Measurements from ENCODE around the gene CDX2.

The CDX2 gene

DNA sequence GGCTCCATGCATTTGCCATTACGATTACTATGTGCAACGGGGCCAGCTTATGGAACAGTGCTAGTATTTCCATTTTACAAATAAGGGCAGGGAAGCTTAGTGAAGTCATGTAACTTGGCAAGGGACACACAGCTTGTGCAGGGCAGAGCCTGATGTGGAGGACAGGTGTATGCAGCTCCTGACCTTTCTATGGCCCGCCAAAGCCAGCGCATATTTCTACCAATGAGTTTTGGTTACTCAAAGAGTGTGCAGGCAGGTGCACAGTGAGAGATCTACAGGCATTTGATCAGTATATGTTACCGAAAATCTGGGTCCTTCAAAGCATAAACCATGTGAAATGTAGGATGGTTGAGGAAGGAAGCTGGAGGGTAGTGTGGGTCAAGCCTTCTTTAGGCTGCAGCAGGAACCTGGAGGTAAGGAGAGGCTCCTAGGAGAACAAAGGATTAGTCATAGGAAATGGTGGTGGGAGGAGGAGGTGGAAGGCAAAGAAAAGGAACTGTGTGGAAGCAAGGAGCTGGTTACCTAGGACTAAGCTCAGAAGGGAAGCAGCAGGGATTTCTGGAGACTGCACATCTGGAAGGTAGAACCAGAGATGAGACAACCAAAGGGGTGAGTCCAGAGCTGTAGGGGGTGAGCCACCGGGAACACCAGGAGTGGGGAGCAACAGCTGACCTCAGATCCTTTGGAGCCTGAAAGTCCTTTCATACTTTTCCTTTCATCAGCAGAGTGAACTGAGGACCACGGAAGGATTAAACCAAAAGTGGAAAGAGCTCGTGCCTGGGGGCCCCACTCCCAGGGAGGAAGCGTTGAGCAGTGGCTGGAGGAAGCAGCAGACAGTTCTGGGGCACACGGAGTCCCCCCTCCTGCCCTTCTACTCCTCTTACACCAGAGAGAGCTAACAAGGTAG lies 53.6 kb downstream of the CDX2 start:
- no peak for DNase-seq

DNA sequence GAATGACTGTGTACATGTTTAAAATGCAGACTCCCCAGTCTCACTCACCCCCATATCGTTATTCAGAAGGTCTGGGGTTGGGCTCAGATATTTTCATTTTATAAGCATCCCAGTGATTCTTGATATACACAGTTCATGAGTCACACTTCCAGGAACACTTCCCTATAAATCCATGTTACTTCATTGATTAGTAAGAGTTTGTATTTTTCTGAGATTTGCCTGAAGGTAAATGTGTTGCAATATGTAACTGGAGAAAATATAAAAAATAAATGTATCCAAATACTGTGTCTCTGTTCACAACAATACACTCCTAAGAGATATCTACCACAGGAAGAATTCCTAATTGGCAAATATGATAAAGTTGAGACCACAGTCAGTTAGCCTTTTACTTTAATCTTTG lies 56.0 kb downstream of the CDX2 start:
- no peak for DNase-seq

DNA sequence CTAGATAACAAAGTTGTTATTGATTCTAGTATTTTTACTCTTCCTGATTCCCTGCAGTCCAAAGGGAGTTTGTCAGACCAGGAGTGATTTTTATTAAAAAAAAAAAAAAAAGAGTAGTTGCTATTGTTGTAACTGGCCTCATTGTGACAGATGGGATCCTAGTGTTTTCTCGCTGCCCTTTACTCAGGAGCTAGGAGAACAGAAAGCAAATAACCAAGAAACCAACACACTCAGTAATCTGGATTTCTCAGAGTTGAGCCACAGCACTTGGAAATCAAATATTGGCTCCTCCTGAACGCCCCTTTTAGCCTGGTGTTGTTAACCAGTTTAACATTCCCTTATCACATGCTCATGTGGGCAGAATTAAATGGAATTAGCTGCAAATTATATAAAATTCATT lies 57.6 kb downstream of the CDX2 start:
- DNase-seq: no peak

Measured in NCI-H82 (cell line).